Measurements from ENCODE around the gene ZMYND8. TPM values are rescaled to one million over a fixed set of nuclear protein-coding genes. Genes with fewer than 3 reads are reported as not detected.

Gene ZMYND8
- total RNA-seq, 4 donors from 2014 or later: 48.5 to 169 (median 54.1) TPM

GRCh38 chr20:47216819-47217410, 139.6 kb downstream of the ZMYND8 start:
- 81% methylated on average over 7 of the region's 7 CpGs for WGBS
- Histone ChIP-seq H3K27me3 (no peaks in the 10 kb centered on the region), H3K4me3 (no peak overlapping the region), H3K36me3 (peaks cover 94% of the 10 kb centered on the region), H3K27ac (no peak overlapping the region), H3K4me1 (no peaks in the 10 kb centered on the region), H3K9me3 (no peaks in the 10 kb centered on the region)
- DNase-seq (ENCODE audit: low spot score in 2 of 2): no peak
- no peak for TF ChIP-seq EP300 (IDR thresholded peaks at IDR 0.05)
- TF ChIP-seq POLR2A (IDR thresholded peaks at IDR 0.05): no peak
- no peak for TF ChIP-seq CTCF (IDR thresholded peaks at IDR 0.05)
- TF ChIP-seq POLR2AphosphoS5 (IDR thresholded peaks at IDR 0.05): no peak

- H3K36me3 ChIP-seq: peaks cover 94% of the 10 kb centered on the region
- H3K4me1 ChIP-seq: no peaks in the 10 kb centered on the region
- no peak overlapping the region for H3K4me3 ChIP-seq
- H3K27me3 ChIP-seq: no peaks in the 10 kb centered on the region
- no peak overlapping the region for H3K27ac ChIP-seq
- DNase-seq (ENCODE audit: low spot score in 2 of 2): no peak
- whole genome bisulfite sequencing: 89% methylated on average over 10 of the region's 10 CpGs
- TF ChIP-seq CTCF (IDR thresholded peaks at IDR 0.05): no peak
- TF ChIP-seq POLR2AphosphoS5 (IDR thresholded peaks at IDR 0.05): no peak
- no peak for TF ChIP-seq EP300 (IDR thresholded peaks at IDR 0.05)
- TF ChIP-seq POLR2A (IDR thresholded peaks at IDR 0.05): no peak
- H3K9me3 ChIP-seq: no peaks in the 10 kb centered on the region
Measured at GRCh38 chr20:47215653-47216397, 140.7 kb downstream of the ZMYND8 start.

- 92% methylated on average over 9 of the region's 9 CpGs for WGBS
- DNase-seq (ENCODE audit: low spot score in 2 of 2): no peak
- H3K9me3 ChIP-seq: no peaks in the 10 kb centered on the region
- no peaks in the 10 kb centered on the region for H3K4me1 ChIP-seq
- H3K4me3 ChIP-seq: no peak overlapping the region
- TF ChIP-seq EP300 (IDR thresholded peaks at IDR 0.05) (no peak), POLR2AphosphoS5 (IDR thresholded peaks at IDR 0.05) (no peak), POLR2A (IDR thresholded peaks at IDR 0.05) (no peak)
- H3K27me3 ChIP-seq: no peaks in the 10 kb centered on the region
- H3K36me3 ChIP-seq: peaks cover 95% of the 10 kb centered on the region
- H3K27ac ChIP-seq: no peak overlapping the region
Measured at GRCh38 chr20:47213966-47214365, 142.5 kb downstream of the ZMYND8 start.

- Histone ChIP-seq H3K9me3 (no peaks in the 10 kb centered on the region), H3K27ac (no peak overlapping the region), H3K4me1 (no peaks in the 10 kb centered on the region), H3K27me3 (no peaks in the 10 kb centered on the region), H3K36me3 (peaks cover 97% of the 10 kb centered on the region), H3K4me3 (no peak overlapping the region)
- DNase-seq (ENCODE audit: low spot score in 2 of 2): no peak
- 86% methylated on average over 9 of the region's 9 CpGs for WGBS
- TF ChIP-seq POLR2A (IDR thresholded peaks at IDR 0.05) (no peak), CTCF (IDR thresholded peaks at IDR 0.05) (no peak), POLR2AphosphoS5 (IDR thresholded peaks at IDR 0.05) (no peak), EP300 (IDR thresholded peaks at IDR 0.05) (no peak)
Measured at GRCh38 chr20:47212606-47213207, 143.8 kb downstream of the ZMYND8 start.

- TF ChIP-seq CTCF (IDR thresholded peaks at IDR 0.05) (no peak), POLR2AphosphoS5 (IDR thresholded peaks at IDR 0.05) (no peak), POLR2A (IDR thresholded peaks at IDR 0.05) (no peak), EP300 (IDR thresholded peaks at IDR 0.05) (no peak)
- Histone ChIP-seq H3K27me3 (no peaks in the 10 kb centered on the region), H3K27ac (no peak overlapping the region), H3K4me1 (no peaks in the 10 kb centered on the region), H3K4me3 (no peak overlapping the region), H3K9me3 (no peaks in the 10 kb centered on the region), H3K36me3 (peaks cover 81% of the 10 kb centered on the region)
- WGBS: 97% methylated on average over 7 of the region's 7 CpGs
- DNase-seq (ENCODE audit: low spot score in 2 of 2): no peak
Measured at GRCh38 chr20:47211036-47211435, 145.5 kb downstream of the ZMYND8 start.
